HepG2 (cell line): Measurements from ENCODE around the gene TRPV6. TPM values are rescaled to one million over a fixed set of nuclear protein-coding genes. Genes with fewer than 3 reads are reported as not detected.

ENCODE experiments used
- ATAC-seq: fragments of 200-7000 bp; cut with Tn5 transposase; 3 replicates; pipeline ENCODE4 v1.9.1; 2020; ENCODE audit warnings: mild to moderate bottlenecking, moderate library complexity
- BruUV-seq: library from RNA; stranded (reverse); fragments of 400-500 nt; replicated peaks from 2 replicates; lab custom pipeline; 2021; lab: Mats Ljungman, UMichigan
- CTCF ChIA-PET: fragments of 300-600 bp; formaldehyde crosslinking; extraction: SDS; loops from one replicate; lab custom pipeline; 2021; ENCODE audit warnings: low total read pairs, inconsistent platforms, low intra/inter-chr PET ratio; lab: Yijun Ruan, JAX
- POLR2A ChIA-PET: fragments of 350-600 bp; sonication (Branson Sonifier 250); formaldehyde crosslinking; loops from one replicate; lab custom pipeline; 2020; ENCODE audit warnings: antibody characterized with exemption, inconsistent platforms; lab: Yijun Ruan, JAX
- DNase-seq: peaks from one replicate; pipeline ENCODE4 v3.0.0-alpha.2; 2015; ENCODE audit warnings: low spot score
- FAIRE-seq: peaks from 3 replicates; lab custom pipeline; 2011; peaks lifted over from hg19 to GRCh38; lab: Jason Lieb, UNC
- H2AFZ ChIP-seq: one replicate; pipeline ENCODE4 v1.6.1; 2011; ENCODE audit warnings: low read length, inconsistent platforms
- H3K27ac ChIP-seq: fragments of 300-600 bp; 3 replicates; pipeline ENCODE4 v1.8.0; 2011; ENCODE audit warnings: mixed run types, mild to moderate bottlenecking, mixed read lengths, low read length, inconsistent platforms; ENCODE audit not compliant: insufficient read depth; ENCODE audit errors: extremely low read length
- H3K27me3 ChIP-seq, 2 experiments: fragments of 200-600 bp in 1 of 2; 2 replicates in 1 of 2; 3 replicates in 1 of 2; pipeline versions ENCODE4 v1.6.0 to v1.8.0; 2011; ENCODE audit warnings: low read length in 2 of 2, mild to moderate bottlenecking in 2 of 2, moderate library complexity in 2 of 2, inconsistent platforms in 1 of 2; ENCODE audit not compliant: insufficient read depth in 2 of 2, control insufficient read depth in 1 of 2
- H3K36me3 ChIP-seq, 2 experiments: fragments of 200-600 bp in 1 of 2; replicated peaks in 1 of 2; 2 replicates in 1 of 2; 3 replicates in 1 of 2; pipeline versions ENCODE4 v1.5.1 to v1.8.0; 2011; ENCODE audit warnings: low read length in 2 of 2, inconsistent platforms in 1 of 2; ENCODE audit not compliant: insufficient read depth in 2 of 2, control insufficient read depth in 1 of 2
- H3K4me1 ChIP-seq: 2 replicates; pipeline ENCODE4 v1.5.1; 2012; ENCODE audit warnings: low read length, inconsistent platforms; ENCODE audit not compliant: insufficient read depth
- H3K4me2 ChIP-seq: 2 replicates; pipeline ENCODE4 v1.6.0; 2011; ENCODE audit warnings: low read depth, low read length, inconsistent platforms
- H3K4me3 ChIP-seq, 3 experiments: fragments of 200-600 bp in 1 of 3; sonication (generic), shearing (Covaris generic) in 1 of 3; replicated peaks in 1 of 3; 2 replicates each; pipeline ENCODE4 v1.5.1; 2011 to 2016; ENCODE audit warnings: low read length in 3 of 3, inconsistent platforms in 2 of 3, low read depth in 2 of 3, mild to moderate bottlenecking in 2 of 3, control low read depth in 1 of 3, mixed read lengths in 1 of 3; ENCODE audit not compliant: insufficient read depth in 1 of 3
- H3K79me2 ChIP-seq: one replicate; pipeline ENCODE4 v1.6.1; 2011; ENCODE audit warnings: low read length, inconsistent platforms; ENCODE audit not compliant: insufficient read depth
- H3K9ac ChIP-seq: 2 replicates; pipeline ENCODE4 v1.6.0; 2011; ENCODE audit warnings: mild to moderate bottlenecking, low read depth, low read length, inconsistent platforms; ENCODE audit not compliant: insufficient read depth
- H3K9me3 ChIP-seq: 2 replicates; pipeline ENCODE4 v1.5.1; 2012; ENCODE audit warnings: mild to moderate bottlenecking, low read length
- H4K20me1 ChIP-seq: 2 replicates; pipeline ENCODE4 v1.6.0; 2011; ENCODE audit warnings: inconsistent platforms, mild to moderate bottlenecking, low read length, moderate library complexity; ENCODE audit not compliant: insufficient read depth
- KLF12 ChIP-seq: sonication (generic); formaldehyde crosslinking; IDR thresholded peaks from 2 replicates; pipeline ENCODE4 v1.4.0; 2020; ENCODE audit warnings: missing genetic modification reagents, borderline replicate concordance
- KLF6 ChIP-seq: IDR thresholded peaks from 2 replicates; pipeline ENCODE4 v1.8.0; 2016; ENCODE audit warnings: missing biosample characterization, missing genetic modification reagents
- KMT2A ChIP-seq: sonication (generic); formaldehyde crosslinking; IDR thresholded peaks from 2 replicates; pipeline ENCODE4 v1.4.0; 2020; ENCODE audit warnings: missing genetic modification reagents
- SOX5 ChIP-seq: IDR thresholded peaks from 2 replicates; pipeline ENCODE4 v1.6.1; 2016; ENCODE audit warnings: borderline replicate concordance
- ZNF160 ChIP-seq: sonication (generic); formaldehyde crosslinking; IDR thresholded peaks from 2 replicates; pipeline ENCODE4 v1.8.0; 2022; ENCODE audit warnings: mild to moderate bottlenecking, inconsistent platforms, missing genetic modification reagents
- ZSCAN21 ChIP-seq: sonication (generic); formaldehyde crosslinking; IDR thresholded peaks from 2 replicates; pipeline ENCODE4 v1.8.0; 2022; ENCODE audit warnings: mild to moderate bottlenecking, missing genetic modification reagents, moderate library complexity, borderline replicate concordance
- WGBS: methylation state at CpG from one replicate; pipeline ENCODE4 v1.1.6; 2017; ENCODE audit warnings: low lambda C conversion rate; 5-methylcytosine and 5-hydroxymethylcytosine counted together
- in situ Hi-C: cut with HindIII; loops from 2 replicates; pipeline ENCODE4 v1.10.0; 2017; ENCODE audit warnings: low pct_unique_long_range_greater_than_20kb; ENCODE audit not compliant: extremely low pct_ligation_motif_present
- intact Hi-C: fragments of 100-400 bp; cut with micrococcal nuclease; formaldehyde crosslinking; loops from one replicate; pipeline ENCODE4 v1.10.0; 2022; ENCODE audit not compliant: unreplicated experiment
- polyA plus RNA-seq, 8 experiments: library from polyadenylated mRNA; depleted of rRNA in 3 of 8; stranded (reverse) in 7 of 8; unstranded in 1 of 8; fragments of >200 nt; fragmentation: Illumina TruSeq in 4 of 8; extraction: Trizol in 4 of 8; gene quantifications; 2 replicates each; pipeline versions ENCODE4 v1.2.1 to v1.2.3, GENCODE V29; 2011 to 2016; ENCODE audit warnings: low read depth in 4 of 8, missing spikeins in 1 of 8, mixed read lengths in 1 of 8; ENCODE audit not compliant: insufficient read depth in 1 of 8
- total RNA-seq, 5 experiments: library from RNA; depleted of rRNA; stranded (reverse); fragments of >200 nt; fragmentation: Illumina TruSeq; extraction: Trizol; gene quantifications; 2 replicates each; pipeline ENCODE4 v1.2.3, GENCODE V29; 2016; ENCODE audit warnings: low read depth in 1 of 5
- TF ChIP-seq, protein P1 (sequence below), 2 experiments: sonication (generic) in 1 of 2; formaldehyde crosslinking in 1 of 2; IDR thresholded peaks; 2 replicates each; pipeline versions ENCODE4 v1.6.1 to v1.9.0; 2014 to 2022; ENCODE audit warnings: antibody characterized with exemption in 1 of 2, borderline replicate concordance in 1 of 2, inconsistent platforms in 1 of 2, low read depth in 1 of 2, missing genetic modification reagents in 1 of 2

TRPV6 gene
- total and polyA plus RNA-seq, 2 of the 13 experiments (the other 11 are each of a cell fraction or from before 2014, with no cell fraction given), result not detected

DNA sequence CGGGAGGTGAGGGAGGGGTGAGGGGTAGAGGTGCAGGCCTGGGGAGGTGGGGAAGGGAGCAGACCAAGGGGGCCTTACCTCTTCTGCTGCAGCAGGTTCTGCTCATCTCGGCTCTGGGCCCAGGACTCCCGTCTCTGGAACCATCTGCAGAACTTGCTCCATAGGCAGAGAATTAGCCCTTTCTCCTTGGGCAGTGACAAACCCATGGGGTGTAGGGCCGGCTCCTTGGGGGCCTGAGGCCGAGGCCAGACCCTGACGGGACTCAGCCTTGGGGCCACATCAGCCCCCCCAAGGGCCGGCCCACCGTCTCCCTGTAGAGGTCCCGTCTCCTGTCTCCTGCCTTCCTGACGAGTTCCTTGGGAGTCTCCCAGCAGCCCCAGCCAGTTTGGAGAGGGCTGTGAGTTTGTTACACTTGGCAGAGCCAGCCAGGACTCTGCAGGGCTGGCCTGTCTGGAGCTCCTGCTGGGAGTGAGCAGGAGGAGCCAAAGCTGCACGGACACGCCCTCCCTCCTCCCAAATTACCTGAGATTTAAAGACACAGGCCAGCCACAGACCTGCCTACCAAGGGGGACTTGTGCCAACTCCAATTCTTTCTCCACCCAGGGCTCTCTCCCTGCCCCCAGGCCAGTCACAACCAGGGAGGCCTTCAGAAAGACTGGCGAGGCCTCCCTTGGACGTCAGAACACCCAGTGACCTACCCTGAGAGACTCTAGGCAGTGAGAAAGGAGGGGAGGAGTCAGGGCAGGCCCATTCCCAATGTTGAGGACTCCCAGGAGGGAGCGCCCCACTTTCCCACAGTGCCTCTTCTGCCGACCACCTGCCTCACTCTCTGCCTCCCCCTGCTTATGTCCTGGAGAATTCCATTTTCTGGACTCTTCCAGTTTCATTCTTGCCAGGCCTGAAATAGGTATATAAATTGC lies at the start of gene TRPV6 (continued):
- TF ChIP-seq ZNF160 (CRISPR knock-in tag), result no peak
- TF ChIP-seq ZSCAN21, result no peak
- no peak for TF ChIP-seq KMT2A
- TF ChIP-seq KLF6, result no peak
- no peak for TF ChIP-seq SOX5 (CRISPR knock-in tag)

DNA sequence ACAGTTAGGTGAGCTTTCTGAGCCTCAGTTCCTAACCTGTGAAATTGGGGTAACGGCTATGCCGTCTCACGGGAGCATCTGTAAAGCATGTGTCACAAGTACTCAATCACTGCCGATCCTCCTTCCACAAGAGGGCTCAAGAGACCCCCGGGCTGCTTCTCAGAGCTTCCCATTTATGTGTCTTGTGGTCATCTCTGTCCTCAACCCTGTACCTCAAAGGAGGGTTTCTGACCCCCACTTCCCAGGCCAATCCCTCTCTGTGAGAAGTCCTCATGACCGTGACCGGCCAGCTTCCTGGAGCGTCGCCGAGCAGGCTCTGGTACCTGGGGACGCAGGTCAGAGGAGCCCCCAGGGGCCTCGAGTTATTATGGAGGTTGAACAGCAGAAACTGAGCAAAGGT lies 48.5 kb upstream of the TRPV6 start:
- no peak overlapping the region for H3K9ac ChIP-seq
- ATAC-seq, result no peak
- no peaks in the 10 kb centered on the region for H3K36me3 ChIP-seq
- no peak overlapping the region for H3K4me2 ChIP-seq
- in situ Hi-C loops, result no loop called here
- ChIA-PET CTCF (no interaction called here), POLR2A (no interaction called here)
- peaks cover 3 to 10% of the 10 kb centered on the region in 2 experiments; a peak in 2 of 5 replicates for H3K27me3 ChIP-seq
- DNase-seq, result no peak
- H3K4me3 ChIP-seq, result no peak overlapping the region
- no peaks in the 10 kb centered on the region for H3K4me1 ChIP-seq
- intact Hi-C loops, result no loop called here
- H3K79me2 ChIP-seq, result no peaks in the 10 kb centered on the region
- no peaks in the 10 kb centered on the region for H3K9me3 ChIP-seq
- TF ChIP-seq, protein P1, sequence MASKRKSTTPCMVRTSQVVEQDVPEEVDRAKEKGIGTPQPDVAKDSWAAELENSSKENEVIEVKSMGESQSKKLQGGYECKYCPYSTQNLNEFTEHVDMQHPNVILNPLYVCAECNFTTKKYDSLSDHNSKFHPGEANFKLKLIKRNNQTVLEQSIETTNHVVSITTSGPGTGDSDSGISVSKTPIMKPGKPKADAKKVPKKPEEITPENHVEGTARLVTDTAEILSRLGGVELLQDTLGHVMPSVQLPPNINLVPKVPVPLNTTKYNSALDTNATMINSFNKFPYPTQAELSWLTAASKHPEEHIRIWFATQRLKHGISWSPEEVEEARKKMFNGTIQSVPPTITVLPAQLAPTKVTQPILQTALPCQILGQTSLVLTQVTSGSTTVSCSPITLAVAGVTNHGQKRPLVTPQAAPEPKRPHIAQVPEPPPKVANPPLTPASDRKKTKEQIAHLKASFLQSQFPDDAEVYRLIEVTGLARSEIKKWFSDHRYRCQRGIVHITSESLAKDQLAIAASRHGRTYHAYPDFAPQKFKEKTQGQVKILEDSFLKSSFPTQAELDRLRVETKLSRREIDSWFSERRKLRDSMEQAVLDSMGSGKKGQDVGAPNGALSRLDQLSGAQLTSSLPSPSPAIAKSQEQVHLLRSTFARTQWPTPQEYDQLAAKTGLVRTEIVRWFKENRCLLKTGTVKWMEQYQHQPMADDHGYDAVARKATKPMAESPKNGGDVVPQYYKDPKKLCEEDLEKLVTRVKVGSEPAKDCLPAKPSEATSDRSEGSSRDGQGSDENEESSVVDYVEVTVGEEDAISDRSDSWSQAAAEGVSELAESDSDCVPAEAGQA (IDR thresholded peaks at IDR 0.05; ENCODE audit: low read depth), result no peak
- TF ChIP-seq, protein P1 (CRISPR knock-in tag; IDR thresholded peaks at IDR 0.05; ENCODE audit: borderline replicate concordance), result no peak
- no peak for TF ChIP-seq KLF12 (CRISPR knock-in tag)
- no TSS peak for BruUV-seq
- WGBS, result 12% methylated on average over 11 of the region's 12 CpGs
- no peaks in the 10 kb centered on the region for H4K20me1 ChIP-seq
- no peak overlapping the region for H2AFZ ChIP-seq
- no peak for FAIRE-seq
- H3K27ac ChIP-seq, result no peak overlapping the region
